DOHH2 (cell line): ENCODE measurements around the gene AUTS2.

Experiments used
- H3F3A ChIP-seq: fragments of 200-600 bp; sonication (generic), shearing (Covaris generic); 2 replicates; pipeline ENCODE4 v1.6.0; 2016; ENCODE audit warnings: antibody characterized with exemption, mild to moderate bottlenecking; ENCODE audit not compliant: control insufficient read depth, insufficient read depth
- H3K27ac ChIP-seq: fragments of 200-600 bp; sonication (generic); 2 replicates; pipeline ENCODE4 v1.5.1; 2014; ENCODE audit warnings: low read depth, mild to moderate bottlenecking, low read length, moderate library complexity
- H3K27me3 ChIP-seq: fragments of 200-600 bp; sonication (generic); 2 replicates; pipeline ENCODE4 v1.6.1; 2014; ENCODE audit warnings: mild to moderate bottlenecking, low read length, mixed read lengths; ENCODE audit not compliant: control insufficient read depth
- H3K36me3 ChIP-seq: fragments of 200-600 bp; sonication (generic); 2 replicates; pipeline ENCODE4 v1.6.1; 2014; ENCODE audit warnings: mild to moderate bottlenecking, low read length, moderate library complexity, mixed read lengths; ENCODE audit not compliant: control insufficient read depth
- H3K4me1 ChIP-seq: fragments of 200-600 bp; sonication (generic); 2 replicates; pipeline ENCODE4 v1.6.1; 2014; ENCODE audit warnings: mild to moderate bottlenecking, low read length, mixed read lengths; ENCODE audit not compliant: control insufficient read depth
- H3K4me2 ChIP-seq: fragments of 200-600 bp; sonication (generic); 2 replicates; pipeline ENCODE4 v1.6.0; 2014; ENCODE audit warnings: mild to moderate bottlenecking, low read length, moderate library complexity
- H3K4me3 ChIP-seq: fragments of 200-600 bp; sonication (generic); 2 replicates; pipeline ENCODE4 v1.5.1; 2014; ENCODE audit warnings: mild to moderate bottlenecking, low read length, mixed read lengths
- H3K79me2 ChIP-seq: fragments of 200-600 bp; sonication (generic); 2 replicates; pipeline ENCODE4 v1.6.1; 2014; ENCODE audit warnings: mild to moderate bottlenecking, low read length, mixed read lengths; ENCODE audit not compliant: control insufficient read depth
- H3K9me2 ChIP-seq: fragments of 200-600 bp; sonication (generic); replicated peaks from 2 replicates; pipeline ENCODE4 v1.6.1; 2014; ENCODE audit warnings: mild to moderate bottlenecking, low read length, mixed read lengths; ENCODE audit not compliant: control insufficient read depth
- H3K9me3 ChIP-seq: fragments of 200-600 bp; sonication (generic); 2 replicates; pipeline ENCODE4 v1.6.1; 2014; ENCODE audit warnings: antibody characterized with exemption, low read length, mixed read lengths; ENCODE audit not compliant: control insufficient read depth, insufficient read depth
- H4K20me1 ChIP-seq: fragments of 200-600 bp; sonication (generic); 2 replicates; pipeline ENCODE4 v1.6.0; 2014; ENCODE audit warnings: low read depth, mild to moderate bottlenecking, antibody characterized with exemption, low read length, moderate library complexity; ENCODE audit not compliant: control insufficient read depth, insufficient read depth
- CTCF ChIP-seq: fragments of 200-600 bp; sonication (generic); IDR thresholded peaks from one replicate; pipeline ENCODE4 v1.5.1; 2014; ENCODE audit warnings: antibody characterized with exemption, mild to moderate bottlenecking, low read depth, low read length; ENCODE audit not compliant: poor library complexity, severe bottlenecking
- EZH2phosphoT487 ChIP-seq: fragments of 200-600 bp; sonication (generic); IDR thresholded peaks from 2 replicates; pipeline ENCODE4 v1.6.1; 2017; ENCODE audit warnings: borderline replicate concordance, mild to moderate bottlenecking, antibody characterized with exemption, low read length, moderate library complexity, mixed read lengths

The AUTS2 gene

GRCh38 chr7:69632280-69632679 is 34.0 kb downstream of the AUTS2 start:
- Histone ChIP-seq H4K20me1 (peaks cover 23% of the 10 kb centered on the region; the same call in 1 of the 2 replicates), H3K4me2 (no peak overlapping the region)

GRCh38 chr7:69633122-69633831 is 35.0 kb downstream of the AUTS2 start:
- H3K36me3 ChIP-seq, result no peaks in the 10 kb centered on the region
- no peak overlapping the region for H3K27ac ChIP-seq
- H3K4me2 ChIP-seq, result no peak overlapping the region
- H3F3A ChIP-seq, result no peaks in the 10 kb centered on the region
- H4K20me1 ChIP-seq, result peaks cover 23% of the 10 kb centered on the region; the same call in 1 of the 2 replicates
- H3K4me1 ChIP-seq, result peaks cover 21% of the 10 kb centered on the region
- no peak overlapping the region for H3K4me3 ChIP-seq
- H3K9me2 ChIP-seq, result no peaks in the 10 kb centered on the region
- H3K27me3 ChIP-seq, result no peaks in the 10 kb centered on the region
- peaks cover 97% of the 10 kb centered on the region for H3K79me2 ChIP-seq
- no peak for TF ChIP-seq EZH2phosphoT487
- no peak for TF ChIP-seq CTCF
- H3K9me3 ChIP-seq, result no peaks in the 10 kb centered on the region

More at GRCh38 chr7:69632280-69632679, 34.0 kb downstream of the AUTS2 start:
- Histone ChIP-seq H3K36me3 (no peaks in the 10 kb centered on the region), H3F3A (no peaks in the 10 kb centered on the region), H3K4me1 (peaks cover 21% of the 10 kb centered on the region), H3K27me3 (no peaks in the 10 kb centered on the region), H3K9me3 (no peaks in the 10 kb centered on the region), H3K79me2 (peaks cover 97% of the 10 kb centered on the region), H3K9me2 (no peaks in the 10 kb centered on the region), H3K4me3 (no peak overlapping the region), H3K27ac (no peak overlapping the region)
- no peak for TF ChIP-seq EZH2phosphoT487

GRCh38 chr7:69635555-69636185 is 37.4 kb downstream of the AUTS2 start:
- peaks cover 97% of the 10 kb centered on the region for H3K79me2 ChIP-seq
- no peak for TF ChIP-seq CTCF
- TF ChIP-seq EZH2phosphoT487, result no peak

GRCh38 chr7:69638674-69639073 is 40.4 kb downstream of the AUTS2 start:
- Histone ChIP-seq H3K4me2 (no peak overlapping the region), H3K4me1 (peaks cover 16% of the 10 kb centered on the region)
- no peak for TF ChIP-seq CTCF
- TF ChIP-seq EZH2phosphoT487, result no peak

More at GRCh38 chr7:69635555-69636185, 37.4 kb downstream of the AUTS2 start:
- H3K27me3 ChIP-seq, result no peaks in the 10 kb centered on the region
- H3K27ac ChIP-seq, result no peak overlapping the region
- no peak overlapping the region for H3K4me2 ChIP-seq
- H3K9me2 ChIP-seq, result no peaks in the 10 kb centered on the region
- H3K36me3 ChIP-seq, result no peaks in the 10 kb centered on the region
- H4K20me1 ChIP-seq, result peaks cover 12% of the 10 kb centered on the region; the same call in 1 of the 2 replicates
- H3K4me3 ChIP-seq, result no peak overlapping the region
- H3K4me1 ChIP-seq, result peaks cover 13% of the 10 kb centered on the region
- H3F3A ChIP-seq, result no peaks in the 10 kb centered on the region
- no peaks in the 10 kb centered on the region for H3K9me3 ChIP-seq

More at GRCh38 chr7:69638674-69639073, 40.4 kb downstream of the AUTS2 start:
- Histone ChIP-seq H3K9me3 (no peaks in the 10 kb centered on the region), H3F3A (no peaks in the 10 kb centered on the region), H3K4me3 (no peak overlapping the region), H3K27me3 (no peaks in the 10 kb centered on the region), H3K79me2 (peaks cover 97% of the 10 kb centered on the region), H4K20me1 (peaks cover 13% of the 10 kb centered on the region; the same call in 1 of the 2 replicates), H3K9me2 (no peaks in the 10 kb centered on the region), H3K36me3 (no peaks in the 10 kb centered on the region), H3K27ac (no peak overlapping the region)
